ENCODE measurements around the gene KCTD16.

Gene KCTD16

DNA sequence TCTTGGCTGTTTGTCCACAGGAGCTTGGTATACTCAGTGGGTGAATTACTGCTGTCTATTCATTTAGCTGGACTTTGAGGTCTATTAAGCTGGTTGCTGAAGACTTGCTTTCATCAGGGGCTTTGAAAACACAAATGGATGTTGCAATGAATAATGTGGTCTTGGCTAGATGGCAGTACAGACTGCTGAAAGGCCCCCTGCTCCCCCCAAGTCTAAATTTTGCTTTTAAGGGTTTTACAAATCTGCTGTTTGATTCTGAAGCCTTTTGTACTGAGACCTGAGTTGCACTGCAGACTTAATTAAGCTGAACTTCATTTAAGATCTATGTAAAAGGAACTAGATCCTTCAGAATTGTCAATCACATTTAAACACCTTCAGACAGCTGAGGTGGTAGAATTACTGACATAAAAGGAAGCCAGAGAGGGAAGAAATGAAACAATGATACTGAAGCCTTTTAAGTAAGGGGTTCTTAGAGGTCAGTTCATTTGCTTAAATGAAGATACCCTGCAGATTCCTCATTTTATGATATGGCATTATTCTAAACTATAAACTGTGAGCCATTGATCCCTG is 37.3 kb downstream of the KCTD16 start:
- DNase-seq (ENCODE audit: low spot score): no peak

DNA sequence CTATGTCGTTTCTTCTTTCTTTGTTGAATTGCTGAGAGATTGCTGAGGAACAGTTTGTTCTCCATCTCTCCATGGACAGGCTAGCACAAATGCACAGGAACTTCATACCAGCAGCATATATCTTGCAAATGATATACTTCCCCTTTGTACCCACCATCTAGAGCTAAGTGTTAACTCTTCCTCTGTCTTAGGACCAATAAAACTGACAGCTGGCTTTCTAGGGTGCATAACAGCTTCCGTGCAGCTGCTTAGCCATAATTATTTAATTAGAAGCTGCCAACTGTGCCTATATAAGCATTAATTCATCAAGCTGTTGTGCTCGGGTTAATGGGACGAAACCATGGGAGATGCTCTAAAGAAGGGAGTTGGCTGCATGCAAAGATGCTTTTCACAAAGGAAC is 38.7 kb downstream of the KCTD16 start:
- no peak for DNase-seq (ENCODE audit: low spot score)

DNA sequence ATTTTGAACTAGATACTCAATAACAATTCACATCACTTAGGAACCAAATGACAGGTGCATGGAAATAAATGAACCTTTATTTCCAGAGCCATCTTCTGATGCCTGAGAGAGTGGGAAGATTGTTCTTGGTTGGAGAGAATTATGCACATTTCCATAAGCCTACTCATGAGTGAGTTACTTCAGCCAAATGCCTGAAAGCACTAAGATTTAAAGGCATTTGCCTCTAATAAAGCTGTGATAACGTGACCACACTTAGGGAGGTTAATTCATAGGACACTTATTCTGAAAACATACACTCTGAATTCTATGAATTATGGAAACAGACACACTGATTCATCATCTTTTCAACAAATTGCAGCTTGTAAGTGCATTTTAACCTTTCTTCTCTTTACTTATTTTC is 40.0 kb downstream of the KCTD16 start:
- DNase-seq (ENCODE audit: low spot score): no peak

- DNase-seq (ENCODE audit: low spot score): no peak
Measured at GRCh38 chr5:144219869-144220268, 49.2 kb downstream of the KCTD16 start.

DNA sequence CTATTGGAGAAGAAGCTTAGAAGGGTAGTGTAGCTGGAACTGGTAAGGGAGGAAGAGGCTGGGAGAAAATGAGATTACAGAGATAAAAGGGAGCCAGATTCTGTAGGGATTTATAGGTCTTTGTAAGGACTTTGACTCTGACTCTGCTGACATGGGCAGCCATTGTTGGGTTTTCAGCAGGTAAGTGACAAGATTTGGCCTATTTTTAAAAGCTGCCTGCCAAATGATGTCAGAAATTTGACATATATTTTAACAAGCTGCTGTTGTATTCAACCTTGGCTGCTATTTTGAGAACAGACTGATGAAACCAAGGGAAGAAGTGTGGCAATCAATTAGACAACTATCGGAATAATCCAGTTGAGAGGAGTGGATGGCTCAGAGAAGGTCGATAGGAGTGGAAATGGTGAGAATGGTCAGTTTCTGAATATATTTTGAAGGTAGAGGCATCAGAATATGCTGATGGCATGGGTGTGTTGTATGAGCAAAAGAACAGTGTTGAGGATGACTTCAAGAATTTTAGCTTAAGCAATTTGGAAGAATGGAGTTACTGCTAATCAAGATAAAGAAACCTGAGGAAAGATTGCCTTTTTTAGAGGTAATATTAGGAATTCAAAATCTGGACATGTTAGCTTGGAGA is 56.8 kb downstream of the KCTD16 start:
- DNase-seq (ENCODE audit: low spot score): no peak

DNA sequence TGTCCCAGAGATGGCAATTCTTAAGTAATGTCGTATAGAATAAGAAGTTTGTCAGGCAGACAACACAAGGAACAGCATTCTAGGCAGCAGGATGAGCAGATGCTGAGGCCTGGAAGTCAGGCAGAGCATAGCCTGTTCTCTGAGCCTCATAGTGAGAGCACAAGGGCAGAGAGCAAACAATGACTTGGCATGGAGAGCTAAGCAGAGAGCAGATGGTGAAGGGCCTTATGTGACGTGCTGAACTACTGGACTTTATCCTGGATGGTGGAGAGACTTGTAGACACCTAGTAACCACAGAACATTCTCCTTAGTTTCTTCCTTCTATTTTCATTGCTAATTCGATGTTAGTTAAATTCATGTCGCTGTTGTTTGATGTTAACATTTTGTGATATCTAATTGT is 60.1 kb downstream of the KCTD16 start:
- no peak for DNase-seq (ENCODE audit: low spot score)

DNA sequence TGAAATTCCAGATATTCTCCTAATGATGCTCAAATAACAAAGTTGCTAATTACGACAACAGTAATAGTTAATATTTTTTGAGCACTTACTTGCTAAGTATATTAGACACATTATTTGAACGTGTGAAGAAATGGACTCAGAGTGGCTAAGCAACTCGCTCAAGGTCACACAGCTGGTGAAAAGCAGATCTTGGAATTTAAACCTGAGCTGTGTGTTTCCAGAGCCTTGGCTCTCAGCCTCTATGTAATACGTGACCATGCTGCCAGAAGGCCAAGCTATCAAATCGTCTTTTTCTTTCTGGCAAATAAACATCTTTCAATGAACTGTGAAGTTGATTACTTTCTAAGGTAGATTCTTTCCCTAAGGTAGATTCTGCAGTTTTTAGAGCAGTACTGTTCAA is 61.6 kb downstream of the KCTD16 start:
- DNase-seq (ENCODE audit: low spot score): no peak

DNA sequence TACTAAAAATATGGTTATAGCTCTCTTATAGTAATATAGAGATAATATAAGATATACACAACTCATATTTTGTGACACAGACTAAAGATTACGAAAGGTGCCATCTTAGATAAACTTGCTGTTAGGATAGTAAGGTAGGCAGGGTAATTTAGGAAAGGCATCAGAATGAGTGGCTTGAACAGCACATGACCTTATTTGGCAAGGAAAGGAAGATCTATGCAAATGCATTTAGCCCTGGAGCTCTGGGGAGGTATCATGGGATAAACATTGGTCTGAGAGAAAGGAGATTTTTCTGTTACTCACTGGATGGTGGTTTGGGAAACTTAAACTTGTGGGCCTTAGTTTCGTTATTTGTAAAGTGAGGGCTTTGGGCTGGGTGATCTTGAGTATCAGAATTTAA is 65.8 kb downstream of the KCTD16 start:
- no peak for DNase-seq (ENCODE audit: low spot score)

GRCh38 chr5:144237851-144238250 is 67.2 kb downstream of the KCTD16 start:
- no peak for DNase-seq (ENCODE audit: low spot score)

- DNase-seq (ENCODE audit: low spot score): no peak
Measured at GRCh38 chr5:144247131-144247530, 76.5 kb downstream of the KCTD16 start.

- no peak for DNase-seq (ENCODE audit: low spot score)
Measured at GRCh38 chr5:144248015-144248414, 77.3 kb downstream of the KCTD16 start.

DNA sequence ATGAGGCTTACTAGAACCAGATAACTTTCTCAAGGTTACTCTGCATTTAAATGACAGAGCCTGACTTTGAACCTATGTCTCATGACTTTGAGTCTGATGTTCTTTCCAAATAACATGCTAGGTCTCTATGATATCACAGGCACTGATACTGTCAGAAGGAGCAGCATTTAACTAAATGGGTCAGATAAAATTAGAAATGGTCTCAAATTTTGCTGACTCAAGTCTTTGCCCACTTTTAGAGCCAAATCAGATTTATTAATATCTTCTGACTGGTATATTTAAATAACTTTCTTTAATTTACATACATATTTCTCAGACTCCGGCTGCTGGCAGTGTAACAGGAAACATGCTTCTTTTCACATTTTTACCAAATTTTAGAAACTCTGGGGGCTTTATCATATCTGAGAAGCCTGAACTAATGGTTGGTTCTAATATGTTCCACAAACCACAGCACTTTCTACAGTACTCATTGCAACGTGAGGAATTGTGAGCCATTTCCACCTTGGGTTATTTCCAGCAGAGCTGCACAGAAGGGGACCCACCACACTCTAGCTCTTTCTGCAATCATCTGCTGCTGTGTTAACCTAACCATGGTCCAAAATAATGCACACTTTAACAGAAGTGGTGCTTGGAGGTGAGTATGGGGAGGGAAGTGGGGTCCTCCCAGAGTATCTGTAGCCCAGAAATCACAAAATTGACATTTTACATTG is 79.2 kb downstream of the KCTD16 start:
- DNase-seq (ENCODE audit: low spot score): no peak

GRCh38 chr5:144254552-144254951 is 83.9 kb downstream of the KCTD16 start:
- DNase-seq (ENCODE audit: low spot score): no peak

DNA sequence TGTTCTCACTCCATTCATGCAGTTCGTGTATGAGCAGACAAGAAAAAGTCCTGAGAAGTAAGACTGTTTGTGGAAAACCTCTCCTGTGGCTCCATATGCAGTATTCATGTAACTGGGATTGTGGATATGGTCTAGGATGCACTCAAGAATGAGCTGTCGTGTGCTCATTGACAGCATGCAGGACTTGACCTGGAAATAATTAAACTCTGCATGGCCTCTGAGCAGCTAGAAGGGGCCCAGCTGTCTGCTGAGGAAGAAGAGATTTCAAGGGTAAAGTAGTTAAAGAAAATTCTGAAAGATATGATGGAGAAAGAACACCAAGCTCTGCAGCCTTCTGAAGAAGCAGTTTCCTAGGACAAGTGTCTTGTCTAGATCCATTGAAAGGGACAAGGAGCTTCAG is 89.4 kb downstream of the KCTD16 start:
- no peak for DNase-seq (ENCODE audit: low spot score)

- DNase-seq (ENCODE audit: low spot score): no peak
Measured at GRCh38 chr5:144265643-144266247, 95.1 kb downstream of the KCTD16 start.

GRCh38 chr5:144267961-144268513 is 97.4 kb downstream of the KCTD16 start:
- DNase-seq (ENCODE audit: low spot score): no peak

DNA sequence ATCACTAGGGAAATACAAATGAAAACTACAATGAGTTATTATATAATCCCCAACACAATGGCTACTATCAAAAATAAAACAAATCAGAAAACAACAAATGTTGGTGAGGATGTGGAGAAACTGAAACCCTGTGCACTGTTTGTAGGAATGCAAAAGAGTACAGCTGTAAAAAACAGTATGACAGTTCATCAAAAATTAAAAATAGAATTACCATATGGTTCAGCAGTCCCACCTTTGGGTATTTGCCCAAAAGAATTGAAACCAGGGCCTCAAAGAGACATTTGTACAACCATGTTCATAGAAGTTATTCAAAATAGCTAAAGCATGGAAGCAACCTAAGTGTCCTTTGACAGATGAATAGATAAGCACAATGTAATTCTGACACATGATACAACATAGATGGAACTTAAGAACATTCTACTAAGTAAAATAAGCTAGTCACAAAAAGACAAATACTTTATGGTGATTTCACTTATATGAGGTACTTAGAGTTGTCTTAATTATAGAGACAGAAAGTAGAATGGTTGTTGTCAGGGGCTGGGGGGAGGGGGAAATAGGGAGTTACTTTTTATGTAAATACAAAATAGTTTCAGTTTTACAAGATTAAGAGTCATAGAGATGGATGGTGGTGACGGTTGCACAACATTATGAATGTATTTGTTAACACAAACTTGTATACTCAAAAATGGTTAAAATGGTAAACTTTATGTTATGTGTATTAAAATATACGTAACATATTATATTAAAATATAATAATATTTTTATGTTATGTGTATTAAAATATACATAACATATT is 102.8 kb downstream of the KCTD16 start:
- DNase-seq (ENCODE audit: low spot score): no peak

GRCh38 chr5:144275329-144275728 is 104.7 kb downstream of the KCTD16 start:
- no peak for DNase-seq (ENCODE audit: low spot score)

GRCh38 chr5:144276034-144276822 is 105.6 kb downstream of the KCTD16 start:
- DNase-seq (ENCODE audit: low spot score): no peak

DNA sequence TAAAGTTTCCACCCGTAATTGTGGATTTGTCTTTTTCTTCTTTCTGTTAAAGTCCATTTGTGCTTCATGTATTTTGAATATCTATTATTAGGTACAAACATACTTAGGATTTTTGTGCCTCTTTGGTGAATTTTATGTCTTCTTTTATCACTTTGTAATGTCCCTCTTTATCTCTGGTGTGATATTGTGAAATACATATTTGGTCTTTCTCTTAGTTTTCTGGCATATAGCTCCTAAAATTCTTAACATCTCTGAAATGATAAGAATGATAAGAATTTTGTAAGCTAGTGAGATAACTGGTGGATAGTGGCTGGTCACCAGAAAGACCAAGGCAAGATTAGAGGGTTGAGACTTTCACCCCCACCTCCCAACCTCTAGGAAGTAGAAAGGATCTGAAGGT is 111.1 kb downstream of the KCTD16 start:
- DNase-seq (ENCODE audit: low spot score): no peak

- DNase-seq (ENCODE audit: low spot score): no peak
Measured at GRCh38 chr5:144284036-144284435, 113.4 kb downstream of the KCTD16 start.
